ENCODE data around the gene IL12B. TPM values are rescaled to one million over a fixed set of nuclear protein-coding genes. Genes with fewer than 3 reads are reported as not detected.
A peak's percentile ranks its signal among the peaks of the same experiment; 100 is the strongest.

Gene IL12B
- polyA plus RNA-seq, 1 donor from 2014 or later: not detected

DNA sequence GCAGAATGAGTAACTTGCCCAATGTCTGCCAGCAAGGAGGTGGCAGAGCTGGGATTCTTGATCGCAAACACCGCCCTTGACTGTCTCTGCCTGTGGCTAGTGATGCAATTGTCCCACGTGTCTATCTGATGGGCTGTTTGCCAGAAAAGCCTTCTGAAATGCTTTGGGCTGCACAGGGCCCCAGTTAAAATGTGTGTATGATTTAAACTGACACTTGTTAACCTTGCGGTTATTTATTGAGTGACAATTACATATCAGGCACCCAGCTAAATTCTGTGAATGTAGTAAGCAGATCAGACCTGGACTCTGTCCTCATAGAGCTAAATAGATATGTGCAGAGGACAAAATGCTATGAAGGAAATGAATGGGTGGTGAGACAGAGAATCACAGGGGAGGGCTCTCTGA lies 11.6 kb upstream of the IL12B start:
- H3K4me1 Mint-ChIP-seq: peaks cover 54 to 56% (median 54%) of the 10 kb centered on the region in 3 donors
- H3K4me3 Mint-ChIP-seq: peak overlapping the region in 2 of 4 donors; percentile 15 to 68
- H3K27me3 Mint-ChIP-seq: no peaks in the 10 kb centered on the region
- peaks cover 6% of the 10 kb centered on the region for H3K36me3 Mint-ChIP-seq
- peak overlapping the region; percentile 11 to 93 (median 50) for H3K27ac Mint-ChIP-seq
- peaks cover 0 to 13% (median 2%) of the 10 kb centered on the region in 3 donors for H3K9me3 Mint-ChIP-seq

DNA sequence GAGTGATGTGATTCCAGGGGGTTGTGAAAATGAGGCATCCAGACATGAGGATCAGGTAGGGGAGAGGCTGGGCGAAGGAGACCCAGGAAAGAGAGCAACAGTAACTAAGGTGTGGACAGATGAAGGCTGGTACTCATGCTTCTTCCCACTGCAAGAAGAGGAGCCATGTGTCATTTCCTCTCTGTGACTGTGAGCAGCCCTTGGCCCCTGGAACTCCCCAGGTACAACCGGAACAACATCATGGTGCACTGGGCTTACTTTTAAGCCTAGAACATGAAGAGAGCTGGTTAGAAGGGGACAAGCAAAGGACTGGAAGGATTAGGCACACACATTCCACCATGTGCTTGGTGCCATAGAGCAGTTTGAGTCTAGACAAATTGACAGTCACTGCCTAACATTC lies 10.9 kb upstream of the IL12B start:
- H3K9me3 Mint-ChIP-seq: peaks cover 0 to 13% (median 2%) of the 10 kb centered on the region in 3 donors
- peak overlapping the region in 2 of 4 donors; percentile 43 to 49 for H3K4me3 Mint-ChIP-seq
- no peak overlapping the region for H3K27ac Mint-ChIP-seq
- H3K27me3 Mint-ChIP-seq: peaks cover 1% of the 10 kb centered on the region
- H3K36me3 Mint-ChIP-seq: peaks cover 6% of the 10 kb centered on the region
- H3K4me1 Mint-ChIP-seq: peaks cover 59 to 63% (median 60%) of the 10 kb centered on the region in 3 donors

GRCh38 chr5:159340511-159340910 lies 10.2 kb upstream of the IL12B start:
- H3K9me3 Mint-ChIP-seq: peaks cover 0 to 13% (median 2%) of the 10 kb centered on the region in 3 donors
- H3K27ac Mint-ChIP-seq: peak overlapping the region in 2 of 3 donors; percentile 2 to 57
- peaks cover 1% of the 10 kb centered on the region for H3K27me3 Mint-ChIP-seq
- H3K36me3 Mint-ChIP-seq: peaks cover 6% of the 10 kb centered on the region
- peak overlapping the region in 1 of 4 donors; percentile 6 for H3K4me3 Mint-ChIP-seq
- peaks cover 53 to 56% (median 54%) of the 10 kb centered on the region in 3 donors for H3K4me1 Mint-ChIP-seq

- no peak overlapping the region for H3K4me3 Mint-ChIP-seq
- peaks cover 45 to 55% (median 54%) of the 10 kb centered on the region in 3 donors for H3K4me1 Mint-ChIP-seq
- H3K36me3 Mint-ChIP-seq: peaks cover 6% of the 10 kb centered on the region
- H3K27me3 Mint-ChIP-seq: peaks cover 1% of the 10 kb centered on the region
- peak overlapping the region in 1 of 3 donors; percentile 39 for H3K27ac Mint-ChIP-seq
- peaks cover 0 to 13% (median 2%) of the 10 kb centered on the region in 3 donors for H3K9me3 Mint-ChIP-seq
These were observed 9.2 kb upstream of the IL12B start for GRCh38 chr5:159339460-159339859.

DNA sequence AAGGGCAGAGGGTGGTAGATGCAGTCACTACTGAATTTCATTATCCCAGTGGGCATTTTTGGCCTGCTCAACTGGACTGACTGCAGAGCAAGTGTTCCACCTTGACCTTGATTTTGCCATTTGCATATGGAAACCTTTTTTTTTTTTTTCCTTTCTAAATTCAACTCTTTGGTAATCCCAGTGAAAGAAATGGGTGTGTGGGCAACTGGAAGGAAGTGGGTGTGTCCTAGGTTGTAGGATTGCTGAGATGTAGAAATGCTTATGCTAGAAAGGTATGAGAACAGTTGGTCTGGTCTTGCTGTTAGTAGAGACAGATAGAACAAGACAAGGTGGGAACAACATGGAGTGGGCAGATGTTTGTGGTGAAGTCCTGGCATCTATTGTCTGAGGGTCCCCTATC lies 7.8 kb upstream of the IL12B start:
- Mint-ChIP-seq H3K27ac (peak overlapping the region; percentile 70 to 96 (median 94)), H3K4me3 (peak overlapping the region in 3 of 4 donors; percentile 73 to 85 (median 81)), H3K27me3 (peaks cover 1% of the 10 kb centered on the region), H3K36me3 (peaks cover 5% of the 10 kb centered on the region), H3K4me1 (peaks cover 36 to 52% (median 47%) of the 10 kb centered on the region in 3 donors), H3K9me3 (peaks cover 0 to 4% (median 2%) of the 10 kb centered on the region in 3 donors)

GRCh38 chr5:159337016-159337955 lies 7.0 kb upstream of the IL12B start:
- Mint-ChIP-seq H3K4me3 (peak overlapping the region; percentile 12 to 85 (median 77)), H3K4me1 (peaks cover 43 to 56% (median 51%) of the 10 kb centered on the region in 3 donors), H3K36me3 (peaks cover 5% of the 10 kb centered on the region), H3K9me3 (peaks cover 0 to 4% (median 2%) of the 10 kb centered on the region in 3 donors), H3K27ac (peak overlapping the region; percentile 82 to 96 (median 94)), H3K27me3 (peaks cover 1% of the 10 kb centered on the region)

- H3K36me3 Mint-ChIP-seq: peaks cover 5% of the 10 kb centered on the region
- peaks cover 1% of the 10 kb centered on the region for H3K27me3 Mint-ChIP-seq
- H3K27ac Mint-ChIP-seq: peak overlapping the region; percentile 80 to 94 (median 82)
- H3K4me3 Mint-ChIP-seq: peak overlapping the region in 2 of 4 donors; percentile 73 to 85
- H3K4me1 Mint-ChIP-seq: peaks cover 45 to 59% (median 53%) of the 10 kb centered on the region in 3 donors
- H3K9me3 Mint-ChIP-seq: peaks cover 0 to 4% (median 0%) of the 10 kb centered on the region in 3 donors
These were observed 6.3 kb upstream of the IL12B start for GRCh38 chr5:159336586-159336985.

- Mint-ChIP-seq H3K36me3 (peaks cover 3% of the 10 kb centered on the region), H3K27ac (peak overlapping the region; percentile 92 to 97 (median 93)), H3K4me3 (peak overlapping the region in 2 of 4 donors; percentile 88 to 96), H3K9me3 (peaks cover 0 to 4% (median 0%) of the 10 kb centered on the region in 3 donors), H3K4me1 (peaks cover 50 to 56% (median 53%) of the 10 kb centered on the region in 3 donors), H3K27me3 (peaks cover 1% of the 10 kb centered on the region)
These were observed 3.2 kb upstream of the IL12B start for GRCh38 chr5:159333545-159333925.

- Mint-ChIP-seq H3K4me3 (peak overlapping the region; percentile 77 to 96 (median 89)), H3K27me3 (peaks cover 1% of the 10 kb centered on the region), H3K36me3 (no peaks in the 10 kb centered on the region), H3K4me1 (peaks cover 45 to 50% (median 47%) of the 10 kb centered on the region in 3 donors), H3K27ac (peak overlapping the region; percentile 92 to 97 (median 93)), H3K9me3 (peaks cover 0 to 2% (median 0%) of the 10 kb centered on the region in 3 donors)
These were observed 2.7 kb upstream of the IL12B start for GRCh38 chr5:159332800-159333544.

DNA sequence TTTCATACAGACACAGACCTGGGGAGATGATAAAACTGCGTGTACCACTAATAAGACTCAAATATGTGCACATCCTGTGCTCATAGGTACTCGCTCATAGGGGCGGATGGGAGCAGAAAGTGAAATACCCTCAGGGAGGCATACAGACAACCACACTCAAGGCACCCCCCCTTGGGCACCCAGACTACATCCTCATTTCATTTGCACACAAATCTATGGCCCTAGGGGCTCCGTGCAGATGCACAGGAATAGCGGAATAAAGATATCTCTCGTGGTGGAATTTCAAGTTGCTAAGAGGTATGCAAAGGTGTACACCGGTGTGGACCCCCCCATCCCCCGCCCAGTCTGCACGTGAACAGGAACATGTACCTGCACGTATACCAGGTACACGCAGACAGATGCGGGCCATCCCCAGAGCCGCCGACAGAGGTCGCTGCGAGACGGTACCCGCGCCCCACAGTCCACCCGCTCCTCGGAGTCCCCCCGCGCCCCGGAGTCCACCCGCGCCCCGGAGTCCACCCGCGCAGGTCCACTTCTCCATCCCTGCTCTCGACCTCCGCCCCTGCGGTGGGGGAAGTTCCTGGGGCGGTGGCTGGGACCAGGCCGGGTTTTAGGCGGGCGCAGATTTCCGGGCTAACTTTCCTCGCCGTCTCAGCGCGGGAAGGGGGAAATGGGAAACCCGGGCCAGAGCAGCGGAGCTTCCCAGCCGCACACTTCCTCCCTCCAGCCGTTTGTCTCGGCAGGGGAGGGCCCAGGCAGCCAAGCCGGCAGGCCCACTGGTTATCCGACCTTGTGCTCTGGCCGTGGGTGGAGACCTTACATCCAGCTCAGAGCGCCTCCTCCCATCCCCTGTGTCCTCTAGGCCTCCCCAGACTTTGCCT lies 1.0 kb upstream of the IL12B start:
- Mint-ChIP-seq H3K9me3 (no peaks in the 10 kb centered on the region), H3K36me3 (no peaks in the 10 kb centered on the region), H3K27ac (peak overlapping the region; percentile 92 to 97 (median 93)), H3K27me3 (peaks cover 1% of the 10 kb centered on the region), H3K4me1 (peaks cover 29 to 34% (median 31%) of the 10 kb centered on the region in 3 donors), H3K4me3 (peak overlapping the region; percentile 77 to 96 (median 89))

- Mint-ChIP-seq H3K36me3 (no peaks in the 10 kb centered on the region), H3K27ac (no peak overlapping the region), H3K4me1 (peaks cover 0 to 3% (median 0%) of the 10 kb centered on the region in 3 donors), H3K27me3 (no peaks in the 10 kb centered on the region), H3K4me3 (no peak overlapping the region), H3K9me3 (no peaks in the 10 kb centered on the region)
These were observed 5.3 kb downstream of the IL12B start for GRCh38 chr5:159324986-159325385.

DNA sequence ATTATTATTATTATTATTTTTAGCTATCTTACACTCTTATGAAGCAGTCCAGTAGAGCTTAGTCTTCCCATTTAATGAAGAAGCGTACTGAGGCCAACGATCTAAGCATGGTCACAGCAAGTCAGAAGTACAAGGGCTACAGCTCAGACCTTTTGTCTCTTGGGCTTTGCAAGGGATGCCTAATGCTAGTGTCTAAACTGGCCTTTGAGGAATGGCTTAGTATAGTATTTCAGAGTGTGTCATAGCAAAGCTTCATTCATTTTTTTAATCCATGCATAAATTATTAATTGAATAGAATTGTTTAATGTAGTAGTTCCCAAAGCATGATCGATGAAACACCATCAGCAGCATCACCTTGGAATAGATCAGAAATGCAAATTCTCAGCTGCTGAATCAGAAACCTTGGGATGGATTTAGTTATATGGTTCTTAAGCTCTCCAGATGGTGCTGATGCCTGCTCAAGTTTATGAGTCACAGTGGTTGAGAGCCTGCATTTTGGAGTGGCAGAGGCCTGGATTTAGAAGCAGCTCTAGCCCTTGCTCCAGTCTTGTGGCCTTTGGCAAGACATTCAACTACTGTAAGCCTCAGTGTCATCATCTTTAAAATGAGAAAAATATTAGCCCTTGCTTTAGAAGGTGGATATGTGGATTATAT lies 6.1 kb downstream of the IL12B start:
- Mint-ChIP-seq H3K36me3 (no peaks in the 10 kb centered on the region), H3K27me3 (no peaks in the 10 kb centered on the region), H3K9me3 (no peaks in the 10 kb centered on the region), H3K27ac (no peak overlapping the region), H3K4me3 (no peak overlapping the region), H3K4me1 (no peaks in the 10 kb centered on the region)

DNA sequence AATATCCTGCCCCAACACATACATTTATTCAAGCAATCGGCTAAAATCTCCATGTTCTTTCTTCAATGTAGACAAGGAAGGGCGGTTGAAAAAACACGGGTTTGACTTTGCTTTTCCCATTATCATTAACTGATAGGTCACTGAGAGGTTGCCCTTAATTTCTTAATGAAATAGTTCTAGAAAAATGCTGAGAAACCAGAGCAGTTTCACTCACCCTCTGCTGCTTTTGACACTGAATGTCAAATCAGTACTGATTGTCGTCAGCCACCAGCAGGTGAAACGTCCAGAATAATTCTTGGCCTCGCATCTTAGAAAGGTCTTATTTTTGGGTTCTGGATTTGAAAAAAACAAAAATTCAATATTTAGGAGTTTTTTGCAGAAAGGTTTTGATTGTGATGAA lies 8.1 kb downstream of the IL12B start:
- Mint-ChIP-seq H3K4me3 (no peak overlapping the region), H3K27ac (no peak overlapping the region), H3K36me3 (no peaks in the 10 kb centered on the region), H3K4me1 (no peaks in the 10 kb centered on the region), H3K27me3 (no peaks in the 10 kb centered on the region), H3K9me3 (no peaks in the 10 kb centered on the region)

Measured in IgD-negative memory B cell (primary cell).